Coronary artery (tissue), 2 donors: Measurements from ENCODE around the gene S100A1.
"Not testable (repeated sequence)": the region's sequence is repeated elsewhere in the genome, so short reads cannot be mapped to it uniquely, and the experiment has no call there.

Source experiments
- DNase-seq: peaks from one replicate; pipeline ENCODE4 v3.0.0-alpha.2; 2017; ENCODE audit warnings: low spot score
- H3K27ac ChIP-seq, 2 donors: fragments of 200-600 bp; sonication (generic); one replicate each; pipeline ENCODE4 v1.5.1; 2016 to 2019
- H3K4me3 ChIP-seq: fragments of 200-600 bp; sonication (generic); 2 replicates; pipeline ENCODE4 v1.5.1; 2016; ENCODE audit warnings: mild to moderate bottlenecking, moderate library complexity
- CTCF ChIP-seq: fragments of 200-600 bp; sonication (generic); IDR thresholded peaks from one replicate; pipeline ENCODE4 v1.5.1; 2019; ENCODE audit warnings: antibody characterized with exemption

S100A1 gene

GRCh38 chr1:153587314-153587713 lies 40.9 kb upstream of the S100A1 start:
- no peak for TF ChIP-seq CTCF
- H3K27ac ChIP-seq, result no peak overlapping the region
- H3K4me3 ChIP-seq, result no peak overlapping the region
- no peak for DNase-seq

GRCh38 chr1:153588033-153588432 lies 40.2 kb upstream of the S100A1 start:
- DNase-seq, H3K27ac ChIP-seq, H3K4me3 ChIP-seq: not testable (repeated sequence)

GRCh38 chr1:153588482-153588881 lies 39.8 kb upstream of the S100A1 start:
- H3K27ac ChIP-seq, result no peak overlapping the region

GRCh38 chr1:153592748-153593147 lies 35.5 kb upstream of the S100A1 start:
- Histone ChIP-seq H3K27ac (no peak overlapping the region), H3K4me3 (no peak overlapping the region)
- no peak for TF ChIP-seq CTCF
- DNase-seq, result no peak

More at GRCh38 chr1:153588482-153588881, 39.8 kb upstream of the S100A1 start:
- no peak for DNase-seq
- H3K4me3 ChIP-seq, result no peak overlapping the region
- no peak for TF ChIP-seq CTCF

- Histone ChIP-seq H3K4me3 (no peak overlapping the region), H3K27ac (no peak overlapping the region)
- DNase-seq, result no peak
- no peak for TF ChIP-seq CTCF
These were observed 31.0 kb upstream of the S100A1 start for GRCh38 chr1:153597206-153597605.

GRCh38 chr1:153598309-153599172 lies 29.7 kb upstream of the S100A1 start:
- TF ChIP-seq CTCF, result no peak
- no peak overlapping the region for H3K4me3 ChIP-seq
- H3K27ac ChIP-seq, result no peak overlapping the region
- DNase-seq, result no peak

GRCh38 chr1:153599847-153600246 lies 28.4 kb upstream of the S100A1 start:
- DNase-seq, result no peak
- Histone ChIP-seq H3K27ac (no peak overlapping the region), H3K4me3 (no peak overlapping the region)
- no peak for TF ChIP-seq CTCF
